Mucosa of gallbladder (tissue), 1 donor: ENCODE measurements around the gene SLC2A1. TPM values are rescaled to one million over a fixed set of nuclear protein-coding genes. Genes with fewer than 3 reads are reported as not detected.
"Not testable (repeated sequence)": the region's sequence is repeated elsewhere in the genome, so short reads cannot be mapped to it uniquely, and the experiment has no call there.

Experiments
- DNase-seq: peaks from one replicate; pipeline ENCODE4 v3.0.0-alpha.2; 2020; ENCODE audit warnings: low spot score
- total RNA-seq: library from RNA; stranded (reverse); gene quantifications from one replicate; pipeline ENCODE4 v1.2.1, GENCODE V29; 2021
- donor health status: DM: no; HTN: no; CAD: no.

Gene SLC2A1
- total RNA-seq, 1 donor from 2014 or later: 142 TPM

GRCh38 chr1:42899960-42900359, 58.7 kb downstream of the SLC2A1 start:
- DNase-seq: not testable (repeated sequence)

GRCh38 chr1:42891465-42892138, 67.1 kb downstream of the SLC2A1 start:
- DNase-seq: no peak

GRCh38 chr1:42889264-42889663, 69.4 kb downstream of the SLC2A1 start:
- no peak for DNase-seq

- DNase-seq: no peak
Observed at GRCh38 chr1:42888013-42888633, 70.5 kb downstream of the SLC2A1 start.

- no peak for DNase-seq
Observed at GRCh38 chr1:42887366-42887765, 71.3 kb downstream of the SLC2A1 start.

- DNase-seq: no peak
Observed at GRCh38 chr1:42886800-42887199, 71.9 kb downstream of the SLC2A1 start.

- DNase-seq: no peak
Observed at GRCh38 chr1:42886046-42886739, 72.5 kb downstream of the SLC2A1 start.

GRCh38 chr1:42880384-42880783, 78.3 kb downstream of the SLC2A1 start:
- no peak for DNase-seq

GRCh38 chr1:42877380-42877779, 81.3 kb downstream of the SLC2A1 start:
- DNase-seq: no peak

- no peak for DNase-seq
Observed at GRCh38 chr1:42876009-42876408, 82.7 kb downstream of the SLC2A1 start.

Other genes starting within 250 kb of the SLC2A1 start
- 0.06 TPM for gene CLDN19, start 218.6 kb downstream of the SLC2A1 start, total RNA-seq
- 41.9 TPM for gene P3H1, start 191.8 kb downstream of the SLC2A1 start, total RNA-seq
- 6.7 TPM for gene C1orf50, start 191.6 kb downstream of the SLC2A1 start, total RNA-seq
- gene TMEM269, start 173.9 kb downstream of the SLC2A1 start, total RNA-seq: 0.06 TPM
- 16.6 TPM for gene ERMAP, start 141.7 kb downstream of the SLC2A1 start, total RNA-seq
- gene SVBP, start 141.5 kb downstream of the SLC2A1 start, total RNA-seq: 17.8 TPM
- 10.6 TPM for gene ZNF691, start 112.3 kb downstream of the SLC2A1 start, total RNA-seq
- gene EBNA1BP2, start 213.4 kb upstream of the SLC2A1 start, total RNA-seq: 31.9 TPM
- gene CFAP57, start 213.5 kb upstream of the SLC2A1 start, total RNA-seq: 0.75 TPM